Measurements from ENCODE around the gene PPFIBP1.
"Not testable (repeated sequence)": the region's sequence is repeated elsewhere in the genome, so short reads cannot be mapped to it uniquely, and the experiment has no call there.

DNA sequence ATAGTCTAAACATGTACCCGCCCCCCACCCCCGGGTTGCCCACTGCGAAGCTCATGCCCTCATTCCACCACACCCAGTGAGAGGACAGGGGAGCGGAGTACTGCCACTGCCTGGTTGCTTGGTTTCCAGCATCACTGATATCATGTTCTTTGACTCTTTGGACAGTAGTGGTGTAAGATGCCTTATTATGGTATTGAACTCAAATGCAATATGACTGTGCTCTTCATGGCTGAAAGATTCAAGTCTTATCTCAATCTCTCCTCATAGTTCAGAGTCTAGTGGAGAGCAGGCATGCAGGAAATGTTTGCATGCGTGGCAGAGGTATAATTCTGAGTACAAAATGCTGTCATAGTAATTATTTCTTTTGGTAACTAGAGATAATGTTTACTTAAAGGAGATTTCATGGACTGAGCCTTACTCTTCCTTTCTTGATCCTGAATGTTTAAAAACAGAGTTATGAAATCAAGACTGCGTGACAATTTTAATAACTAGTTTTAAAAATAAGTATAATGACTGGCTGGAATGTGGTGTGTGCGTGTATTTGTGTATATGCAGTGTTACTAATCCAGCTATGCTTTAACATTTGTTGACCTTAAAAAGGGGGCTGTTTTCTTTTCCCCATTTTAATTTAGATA is 116.7 kb downstream of the PPFIBP1 start:
- TF ChIP-seq, protein P1, sequence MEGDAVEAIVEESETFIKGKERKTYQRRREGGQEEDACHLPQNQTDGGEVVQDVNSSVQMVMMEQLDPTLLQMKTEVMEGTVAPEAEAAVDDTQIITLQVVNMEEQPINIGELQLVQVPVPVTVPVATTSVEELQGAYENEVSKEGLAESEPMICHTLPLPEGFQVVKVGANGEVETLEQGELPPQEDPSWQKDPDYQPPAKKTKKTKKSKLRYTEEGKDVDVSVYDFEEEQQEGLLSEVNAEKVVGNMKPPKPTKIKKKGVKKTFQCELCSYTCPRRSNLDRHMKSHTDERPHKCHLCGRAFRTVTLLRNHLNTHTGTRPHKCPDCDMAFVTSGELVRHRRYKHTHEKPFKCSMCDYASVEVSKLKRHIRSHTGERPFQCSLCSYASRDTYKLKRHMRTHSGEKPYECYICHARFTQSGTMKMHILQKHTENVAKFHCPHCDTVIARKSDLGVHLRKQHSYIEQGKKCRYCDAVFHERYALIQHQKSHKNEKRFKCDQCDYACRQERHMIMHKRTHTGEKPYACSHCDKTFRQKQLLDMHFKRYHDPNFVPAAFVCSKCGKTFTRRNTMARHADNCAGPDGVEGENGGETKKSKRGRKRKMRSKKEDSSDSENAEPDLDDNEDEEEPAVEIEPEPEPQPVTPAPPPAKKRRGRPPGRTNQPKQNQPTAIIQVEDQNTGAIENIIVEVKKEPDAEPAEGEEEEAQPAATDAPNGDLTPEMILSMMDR (IDR thresholded peaks at IDR 0.05), result not testable (repeated sequence)
- TF ChIP-seq POLR2A (IDR thresholded peaks at IDR 0.05), result not testable (repeated sequence)

Data from lower leg skin (tissue), 3 donors.